CD4-positive, alpha-beta T cell (primary cell): ENCODE results near the gene CD300LF. TPM values are rescaled to one million over a fixed set of nuclear protein-coding genes. Genes with fewer than 3 reads are reported as not detected.

ENCODE experiments used
- ATAC-seq: fragments of 200-7000 bp; cut with Tn5 transposase; one replicate; pipeline ENCODE4 v1.10.0; 2022; ENCODE audit warnings: mild to moderate bottlenecking; ENCODE audit not compliant: poor library complexity
- CTCF ChIA-PET: fragments of 350-600 bp; sonication (Branson Sonifier 250); formaldehyde crosslinking; loops from one replicate; lab custom pipeline; 2021; ENCODE audit warnings: antibody characterized with exemption, inconsistent platforms; lab: Charles Lee
- POLR2A ChIA-PET: fragments of 350-600 bp; sonication (Branson Sonifier 250); formaldehyde crosslinking; loops from one replicate; lab custom pipeline; 2021; ENCODE audit warnings: antibody characterized with exemption, inconsistent platforms; lab: Charles Lee
- DNase-seq, 14 experiments: peaks; one replicate each; pipeline ENCODE4 v3.0.0-alpha.2; 2013 to 2020; ENCODE audit warnings: mixed read lengths in 2 of 14
- H3K27ac ChIP-seq, 2 donors: one replicate each; pipeline versions ENCODE4 v1.5.1 to v1.7.0; 2013; ENCODE audit warnings: low read length in 2 of 2, low read depth in 1 of 2, mild to moderate bottlenecking in 1 of 2
- H3K27me3 ChIP-seq, 2 experiments: 1 replicate in 1 of 2; 2 replicates in 1 of 2; pipeline versions ENCODE4 v1.6.1 to v1.7.0; 2013; ENCODE audit warnings: low read length in 2 of 2, control low read depth in 1 of 2, mild to moderate bottlenecking in 1 of 2, moderate library complexity in 1 of 2; ENCODE audit not compliant: insufficient read depth in 2 of 2, control insufficient read depth in 1 of 2
- H3K36me3 ChIP-seq: one replicate; pipeline ENCODE4 v1.6.1; 2013; ENCODE audit warnings: low read length, control low read depth; ENCODE audit not compliant: insufficient read depth
- H3K4me1 ChIP-seq: one replicate; pipeline ENCODE4 v1.6.1; 2013; ENCODE audit warnings: low read length, control low read depth; ENCODE audit not compliant: insufficient read depth
- H3K4me3 ChIP-seq: one replicate; pipeline ENCODE4 v1.5.1; 2013; ENCODE audit warnings: mild to moderate bottlenecking, low read length, moderate library complexity
- H3K9me3 ChIP-seq, 2 experiments: 1 replicate in 1 of 2; 2 replicates in 1 of 2; pipeline versions ENCODE4 v1.6.1 to v1.7.0; 2013; ENCODE audit warnings: low read length in 2 of 2, mild to moderate bottlenecking in 2 of 2, control low read depth in 1 of 2, moderate library complexity in 1 of 2; ENCODE audit not compliant: control insufficient read depth in 1 of 2, insufficient read depth in 1 of 2
- H3K27ac Mint-ChIP-seq: one replicate; pipeline ENCODE4 v1.8.0; 2020; ENCODE audit warnings: mixed read lengths
- H3K27me3 Mint-ChIP-seq: one replicate; pipeline ENCODE4 v1.8.0; 2021; ENCODE audit warnings: mixed read lengths
- H3K36me3 Mint-ChIP-seq: one replicate; pipeline ENCODE4 v1.8.0; 2021; ENCODE audit warnings: low read depth, mixed read lengths
- H3K4me1 Mint-ChIP-seq: one replicate; pipeline ENCODE4 v1.8.0; 2021; ENCODE audit warnings: low read depth, mixed read lengths
- H3K4me3 Mint-ChIP-seq: one replicate; pipeline ENCODE4 v1.8.0; 2020; ENCODE audit warnings: mild to moderate bottlenecking, mixed read lengths
- H3K9me3 Mint-ChIP-seq: one replicate; pipeline ENCODE4 v1.8.0; 2020; ENCODE audit warnings: mixed read lengths
- CTCF ChIP-seq: fragments of 200-600 bp; IDR thresholded peaks from one replicate; pipeline ENCODE4 v1.8.0; 2022; ENCODE audit warnings: antibody characterized with exemption, mild to moderate bottlenecking
- intact Hi-C, 2 experiments: fragments of 100-400 bp; cut with DNase I in 1 of 2; cut with micrococcal nuclease in 1 of 2; formaldehyde crosslinking; loops; one replicate each; pipeline versions ENCODE4 v1.15.1 to v1.9.0; 2023 to 2025; cut with DNase I, micrococcal nuclease
- total RNA-seq, 174 experiments: library from RNA in 2 of 174; stranded (reverse) in 2 of 174; gene quantifications; one replicate each; pipeline ENCODE4 v1.2.3 and lab custom pipeline; 2021 to 2026

Gene CD300LF
- total RNA-seq, 2 experiments from 2014 or later = 0.39 to 1.0 TPM

GRCh38 chr17:74729866-74730265 is 17.1 kb upstream of the CD300LF start:
- ChIA-PET CTCF (no interaction called here), POLR2A (interaction anchor here (0.8 kb wide), 1 partner anchor 8 kb away, joined by 3 read pairs; no protein-coding TSS in a partner anchor)

GRCh38 chr17:74729368-74729767 is 16.6 kb upstream of the CD300LF start:
- ChIA-PET CTCF (no interaction called here), POLR2A (interaction anchor here (0.8 kb wide), 1 partner anchor 8 kb away, joined by 3 read pairs; no protein-coding TSS in a partner anchor)
- Histone ChIP-seq H3K4me1 (peaks cover 42% of the 10 kb centered on the region), H3K36me3 (no peaks in the 10 kb centered on the region), H3K27ac (no peak overlapping the region), H3K27me3 (no peaks in the 10 kb centered on the region), H3K9me3 (no peaks in the 10 kb centered on the region), H3K4me3 (no peak overlapping the region)
- Mint-ChIP-seq H3K27ac (no peak overlapping the region), H3K27me3 (no peaks in the 10 kb centered on the region), H3K4me3 (no peak overlapping the region), H3K36me3 (no peaks in the 10 kb centered on the region), H3K4me1 (peaks cover 5% of the 10 kb centered on the region), H3K9me3 (no peaks in the 10 kb centered on the region)
- DNase-seq (no peak), ATAC-seq (no peak)
- no peak for TF ChIP-seq CTCF
- intact Hi-C loops = no loop called here

More at GRCh38 chr17:74729866-74730265, 17.1 kb upstream of the CD300LF start:
- DNase-seq = no peak
- Histone ChIP-seq H3K27me3 (no peaks in the 10 kb centered on the region), H3K4me3 (no peak overlapping the region), H3K27ac (no peak overlapping the region), H3K36me3 (no peaks in the 10 kb centered on the region), H3K9me3 (no peaks in the 10 kb centered on the region), H3K4me1 (peaks cover 42% of the 10 kb centered on the region)
- Mint-ChIP-seq H3K4me1 (peaks cover 8% of the 10 kb centered on the region), H3K27me3 (no peaks in the 10 kb centered on the region), H3K9me3 (no peaks in the 10 kb centered on the region), H3K36me3 (no peaks in the 10 kb centered on the region), H3K27ac (no peak overlapping the region), H3K4me3 (no peak overlapping the region)
- TF ChIP-seq CTCF = no peak
- ATAC-seq = no peak
- intact Hi-C loops = loop anchor here in 1 of 2 experiments (10.0 kb wide), 1 partner anchor 525 kb away; the partner anchor contains the start of gene RPL38

DNA sequence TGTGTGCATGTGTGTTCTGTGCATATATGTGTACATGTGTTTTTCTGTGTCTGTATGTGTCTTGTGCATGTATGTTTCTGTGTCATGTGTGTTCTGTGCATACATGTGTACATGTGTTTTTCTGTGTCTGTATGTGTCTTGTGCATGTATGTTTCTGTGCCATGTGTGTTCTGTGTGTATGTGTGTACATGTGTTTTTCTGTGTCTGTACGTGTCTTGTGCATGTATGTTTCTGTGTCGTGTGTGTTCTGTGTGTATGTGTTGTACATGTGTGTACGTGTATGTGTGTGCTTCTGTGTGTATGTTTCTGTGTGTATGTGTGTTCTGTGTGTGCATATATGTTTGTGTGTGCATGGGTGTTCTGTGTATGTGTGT is 16.0 kb upstream of the CD300LF start:
- H3K27ac Mint-ChIP-seq = no peak overlapping the region
- TF ChIP-seq CTCF = no peak

More for the DNA sequence above, 16.0 kb upstream of the CD300LF start:
- intact Hi-C loops = no loop called here
- Mint-ChIP-seq H3K4me1 (peaks cover 5% of the 10 kb centered on the region), H3K27me3 (no peaks in the 10 kb centered on the region), H3K36me3 (no peaks in the 10 kb centered on the region), H3K9me3 (no peaks in the 10 kb centered on the region), H3K4me3 (no peak overlapping the region)
- no peak for ATAC-seq
- peaks cover 42% of the 10 kb centered on the region for H3K4me1 ChIP-seq
- no peaks in the 10 kb centered on the region for H3K36me3 ChIP-seq
- no peaks in the 10 kb centered on the region for H3K9me3 ChIP-seq
- no peak overlapping the region for H3K4me3 ChIP-seq
- ChIA-PET CTCF (no interaction called here), POLR2A (no interaction called here)
- no peak for DNase-seq
- H3K27ac ChIP-seq = no peak overlapping the region
- no peaks in the 10 kb centered on the region for H3K27me3 ChIP-seq
